ENCODE measurements around the gene DAB2IP. TPM values are rescaled to one million over a fixed set of nuclear protein-coding genes. Genes with fewer than 3 reads are reported as not detected.

The DAB2IP gene
- total RNA-seq, 1 experiment from 2014 or later, result 31.0 TPM

DNA sequence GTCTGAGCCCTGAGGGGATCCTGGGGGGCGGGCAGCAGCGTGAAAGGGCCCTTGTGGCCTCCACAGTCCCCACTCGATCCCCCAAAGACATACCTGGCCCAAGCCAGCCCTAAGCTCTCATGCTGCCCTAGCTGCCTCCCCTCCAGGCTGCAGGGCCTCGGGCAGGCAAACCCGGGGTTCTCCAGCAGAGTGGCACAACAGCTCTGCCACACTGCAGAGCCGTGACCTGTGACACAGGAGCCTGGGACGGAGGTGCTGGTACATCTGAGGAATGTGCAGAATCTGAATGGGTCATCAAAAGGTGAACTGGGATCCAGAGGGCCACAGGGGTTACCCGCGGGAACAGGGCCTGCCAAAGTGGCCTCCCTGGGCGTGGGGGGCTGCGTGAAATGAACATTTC is 163.2 kb downstream of the DAB2IP start (continued):
- TF ChIP-seq ELF1 (IDR thresholded peaks at IDR 0.05; ENCODE audit: borderline replicate concordance, low read depth) (no peak), POLR2A (IDR thresholded peaks at IDR 0.05; ENCODE audit: borderline replicate concordance, extremely low read depth, insufficient read depth, insufficient read length) (no peak)

DNA sequence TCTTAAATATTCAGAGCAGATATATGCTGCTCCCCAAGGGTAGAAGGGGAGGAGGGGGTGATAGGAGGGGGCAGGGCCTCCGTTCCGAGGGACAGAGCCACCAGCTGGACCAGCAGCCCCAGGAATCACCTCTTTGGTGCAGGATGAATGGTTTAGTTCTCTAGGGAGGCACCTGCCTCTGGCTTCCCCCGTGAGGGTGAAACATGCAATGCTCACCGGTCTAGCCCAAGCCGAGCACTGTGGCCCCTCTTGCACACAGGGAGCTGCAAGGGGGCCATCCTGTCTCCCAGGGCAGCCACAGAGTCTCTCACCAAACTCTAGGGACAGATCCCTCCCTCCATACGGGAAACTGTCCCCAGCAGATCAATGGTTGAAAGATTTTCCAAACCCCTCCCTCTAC is 163.7 kb downstream of the DAB2IP start:
- Histone ChIP-seq H3K4me2 (ENCODE audit: low read length) (no peak overlapping the region), H3K27ac (ENCODE audit: low read depth, low read length) (no peak overlapping the region), H3K79me2 (ENCODE audit: insufficient read depth, low read length) (no peaks in the 10 kb centered on the region), H3K4me3 (replicated peaks in 1 of 2; ENCODE audit: low read depth in 1 of 2, low read length in 2 of 2) (no peak overlapping the region), H3K9ac (ENCODE audit: low read length) (no peak overlapping the region), H2AFZ (ENCODE audit: low read depth, low read length, poor library complexity, severe bottlenecking) (no peak overlapping the region), H3K9me3 (ENCODE audit: control insufficient read depth in 1 of 2, insufficient read depth in 1 of 2, low read depth in 1 of 2, low read length in 2 of 2) (no peaks in the 10 kb centered on the region), H3K4me1 (ENCODE audit: control insufficient read depth in 1 of 2, insufficient read depth in 2 of 2, low read length in 2 of 2) (no peaks in the 10 kb centered on the region), H4K20me1 (ENCODE audit: insufficient read depth) (no peaks in the 10 kb centered on the region), H3K36me3 (ENCODE audit: control insufficient read depth in 1 of 2, insufficient read depth in 2 of 2, low read length in 2 of 2) (no peaks in the 10 kb centered on the region), H3K9me2 (ENCODE audit: insufficient read depth) (no peaks in the 10 kb centered on the region), H3K27me3 (ENCODE audit: insufficient read depth, low read length) (peaks cover 10% of the 10 kb centered on the region; the same call in 1 of the 2 replicates)
- no peak for TF ChIP-seq JUND (IDR thresholded peaks at IDR 0.05)
- no peak for TF ChIP-seq POLR2AphosphoS5 (IDR thresholded peaks at IDR 0.05; ENCODE audit: low read depth, low read length)
- TF ChIP-seq SP1 (IDR thresholded peaks at IDR 0.05; ENCODE audit: low read depth), result no peak
- no peak for TF ChIP-seq SRF (IDR thresholded peaks at IDR 0.05; ENCODE audit: low read depth)
- TF ChIP-seq CBX3 (IDR thresholded peaks at IDR 0.05; ENCODE audit: low read depth), result no peak
- TF ChIP-seq ZNF274 (IDR thresholded peaks at IDR 0.05; ENCODE audit: low read depth, low read length), result no peak
- no peak for TF ChIP-seq FOSL1 (IDR thresholded peaks at IDR 0.05; ENCODE audit: low read depth)
- TF ChIP-seq, protein P1, sequence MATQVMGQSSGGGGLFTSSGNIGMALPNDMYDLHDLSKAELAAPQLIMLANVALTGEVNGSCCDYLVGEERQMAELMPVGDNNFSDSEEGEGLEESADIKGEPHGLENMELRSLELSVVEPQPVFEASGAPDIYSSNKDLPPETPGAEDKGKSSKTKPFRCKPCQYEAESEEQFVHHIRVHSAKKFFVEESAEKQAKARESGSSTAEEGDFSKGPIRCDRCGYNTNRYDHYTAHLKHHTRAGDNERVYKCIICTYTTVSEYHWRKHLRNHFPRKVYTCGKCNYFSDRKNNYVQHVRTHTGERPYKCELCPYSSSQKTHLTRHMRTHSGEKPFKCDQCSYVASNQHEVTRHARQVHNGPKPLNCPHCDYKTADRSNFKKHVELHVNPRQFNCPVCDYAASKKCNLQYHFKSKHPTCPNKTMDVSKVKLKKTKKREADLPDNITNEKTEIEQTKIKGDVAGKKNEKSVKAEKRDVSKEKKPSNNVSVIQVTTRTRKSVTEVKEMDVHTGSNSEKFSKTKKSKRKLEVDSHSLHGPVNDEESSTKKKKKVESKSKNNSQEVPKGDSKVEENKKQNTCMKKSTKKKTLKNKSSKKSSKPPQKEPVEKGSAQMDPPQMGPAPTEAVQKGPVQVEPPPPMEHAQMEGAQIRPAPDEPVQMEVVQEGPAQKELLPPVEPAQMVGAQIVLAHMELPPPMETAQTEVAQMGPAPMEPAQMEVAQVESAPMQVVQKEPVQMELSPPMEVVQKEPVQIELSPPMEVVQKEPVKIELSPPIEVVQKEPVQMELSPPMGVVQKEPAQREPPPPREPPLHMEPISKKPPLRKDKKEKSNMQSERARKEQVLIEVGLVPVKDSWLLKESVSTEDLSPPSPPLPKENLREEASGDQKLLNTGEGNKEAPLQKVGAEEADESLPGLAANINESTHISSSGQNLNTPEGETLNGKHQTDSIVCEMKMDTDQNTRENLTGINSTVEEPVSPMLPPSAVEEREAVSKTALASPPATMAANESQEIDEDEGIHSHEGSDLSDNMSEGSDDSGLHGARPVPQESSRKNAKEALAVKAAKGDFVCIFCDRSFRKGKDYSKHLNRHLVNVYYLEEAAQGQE (IDR thresholded peaks at IDR 0.05; ENCODE audit: low read depth), result no peak
- TF ChIP-seq, protein P2, sequence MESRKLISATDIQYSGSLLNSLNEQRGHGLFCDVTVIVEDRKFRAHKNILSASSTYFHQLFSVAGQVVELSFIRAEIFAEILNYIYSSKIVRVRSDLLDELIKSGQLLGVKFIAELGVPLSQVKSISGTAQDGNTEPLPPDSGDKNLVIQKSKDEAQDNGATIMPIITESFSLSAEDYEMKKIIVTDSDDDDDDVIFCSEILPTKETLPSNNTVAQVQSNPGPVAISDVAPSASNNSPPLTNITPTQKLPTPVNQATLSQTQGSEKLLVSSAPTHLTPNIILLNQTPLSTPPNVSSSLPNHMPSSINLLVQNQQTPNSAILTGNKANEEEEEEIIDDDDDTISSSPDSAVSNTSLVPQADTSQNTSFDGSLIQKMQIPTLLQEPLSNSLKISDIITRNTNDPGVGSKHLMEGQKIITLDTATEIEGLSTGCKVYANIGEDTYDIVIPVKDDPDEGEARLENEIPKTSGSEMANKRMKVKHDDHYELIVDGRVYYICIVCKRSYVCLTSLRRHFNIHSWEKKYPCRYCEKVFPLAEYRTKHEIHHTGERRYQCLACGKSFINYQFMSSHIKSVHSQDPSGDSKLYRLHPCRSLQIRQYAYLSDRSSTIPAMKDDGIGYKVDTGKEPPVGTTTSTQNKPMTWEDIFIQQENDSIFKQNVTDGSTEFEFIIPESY (IDR thresholded peaks at IDR 0.05; ENCODE audit: extremely low read depth, insufficient replicate concordance, low read length), result no peak
- TF ChIP-seq, protein P3, sequence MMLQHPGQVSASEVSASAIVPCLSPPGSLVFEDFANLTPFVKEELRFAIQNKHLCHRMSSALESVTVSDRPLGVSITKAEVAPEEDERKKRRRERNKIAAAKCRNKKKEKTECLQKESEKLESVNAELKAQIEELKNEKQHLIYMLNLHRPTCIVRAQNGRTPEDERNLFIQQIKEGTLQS (IDR thresholded peaks at IDR 0.05), result no peak
- no peak for TF ChIP-seq EGR1 (IDR thresholded peaks at IDR 0.05; ENCODE audit: low read depth)
- TF ChIP-seq, protein P4, sequence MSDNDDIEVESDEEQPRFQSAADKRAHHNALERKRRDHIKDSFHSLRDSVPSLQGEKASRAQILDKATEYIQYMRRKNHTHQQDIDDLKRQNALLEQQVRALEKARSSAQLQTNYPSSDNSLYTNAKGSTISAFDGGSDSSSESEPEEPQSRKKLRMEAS (IDR thresholded peaks at IDR 0.05), result no peak
- intact Hi-C loops (cut with micrococcal nuclease), result no loop called here
- ChIA-PET RAD21 (ENCODE audit: low non-redundant PET in 1 of 2, low total read pairs in 2 of 2, uncharacterized antibody in 2 of 2, unreplicated experiment in 2 of 2) (no interaction called here), POLR2A (no interaction called here), CTCF (no interaction called here)
- no peak for DNase-seq (ENCODE audit: low read depth, low spot score)
- BruUV-seq (replicated peaks), result no TSS peak
- ATAC-seq, result no peak

All from HCT116 (cell line).